Mesodermal cell (in vitro differentiated cells): ENCODE measurements around the gene MINDY2.

ENCODE experiments used
- H3K27ac ChIP-seq: 2 replicates; pipeline ENCODE4 v1.7.0; 2013; ENCODE audit warnings: mild to moderate bottlenecking, low read depth, low read length, moderate library complexity; ENCODE audit not compliant: severe bottlenecking
- H3K36me3 ChIP-seq: 2 replicates; pipeline ENCODE4 v1.7.1; 2013; ENCODE audit warnings: mild to moderate bottlenecking, low read length, moderate library complexity; ENCODE audit not compliant: control insufficient read depth, insufficient read depth
- H3K4me1 ChIP-seq: one replicate; pipeline ENCODE4 v1.7.1; 2013; ENCODE audit warnings: mild to moderate bottlenecking, low read length; ENCODE audit not compliant: insufficient read depth, control insufficient read depth, poor library complexity, severe bottlenecking
- H3K4me3 ChIP-seq: 2 replicates; pipeline ENCODE4 v1.7.0; 2013; ENCODE audit warnings: low read length, control low read depth, mild to moderate bottlenecking; ENCODE audit not compliant: insufficient read depth, poor library complexity, severe bottlenecking; ENCODE audit errors: extremely low read depth
- H3K9me3 ChIP-seq: 2 replicates; pipeline ENCODE4 v1.7.1; 2013; ENCODE audit warnings: mild to moderate bottlenecking, low read length, moderate library complexity; ENCODE audit not compliant: control insufficient read depth
- WGBS, 2 experiments: methylation state at CpG; one replicate each; pipeline ENCODE4 v1.1.5; 2013; ENCODE audit warnings: missing lambda C conversion rate in 2 of 2; ENCODE audit not compliant: insufficient coverage in 2 of 2; 5-methylcytosine and 5-hydroxymethylcytosine counted together

The MINDY2 gene

DNA sequence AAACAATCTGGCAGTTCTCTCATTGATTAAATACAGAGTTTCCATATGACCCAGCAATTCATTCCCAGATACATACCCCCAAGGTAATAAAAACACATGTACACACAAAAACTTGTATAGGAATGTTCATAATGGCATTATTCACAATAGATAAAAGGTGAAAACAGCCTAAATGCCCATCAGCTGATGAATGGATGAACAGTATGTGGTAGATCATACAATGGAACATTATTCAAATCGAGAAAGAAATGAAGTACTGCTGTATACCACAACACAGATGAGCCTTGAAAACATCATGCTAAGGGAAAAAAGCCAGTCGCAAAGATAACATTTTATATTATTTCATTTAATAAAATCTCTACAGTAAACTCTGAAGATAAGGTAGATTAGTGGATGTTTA, 91.2 kb downstream of the MINDY2 start:
- H3K9me3 ChIP-seq = no peaks in the 10 kb centered on the region
- H3K4me3 ChIP-seq = no peak overlapping the region
- no peaks in the 10 kb centered on the region for H3K4me1 ChIP-seq
- no peaks in the 10 kb centered on the region for H3K36me3 ChIP-seq
- no peak overlapping the region for H3K27ac ChIP-seq
- no CpG with 5 or more reads among the region's 2 CpGs for WGBS, 2 experiments

DNA sequence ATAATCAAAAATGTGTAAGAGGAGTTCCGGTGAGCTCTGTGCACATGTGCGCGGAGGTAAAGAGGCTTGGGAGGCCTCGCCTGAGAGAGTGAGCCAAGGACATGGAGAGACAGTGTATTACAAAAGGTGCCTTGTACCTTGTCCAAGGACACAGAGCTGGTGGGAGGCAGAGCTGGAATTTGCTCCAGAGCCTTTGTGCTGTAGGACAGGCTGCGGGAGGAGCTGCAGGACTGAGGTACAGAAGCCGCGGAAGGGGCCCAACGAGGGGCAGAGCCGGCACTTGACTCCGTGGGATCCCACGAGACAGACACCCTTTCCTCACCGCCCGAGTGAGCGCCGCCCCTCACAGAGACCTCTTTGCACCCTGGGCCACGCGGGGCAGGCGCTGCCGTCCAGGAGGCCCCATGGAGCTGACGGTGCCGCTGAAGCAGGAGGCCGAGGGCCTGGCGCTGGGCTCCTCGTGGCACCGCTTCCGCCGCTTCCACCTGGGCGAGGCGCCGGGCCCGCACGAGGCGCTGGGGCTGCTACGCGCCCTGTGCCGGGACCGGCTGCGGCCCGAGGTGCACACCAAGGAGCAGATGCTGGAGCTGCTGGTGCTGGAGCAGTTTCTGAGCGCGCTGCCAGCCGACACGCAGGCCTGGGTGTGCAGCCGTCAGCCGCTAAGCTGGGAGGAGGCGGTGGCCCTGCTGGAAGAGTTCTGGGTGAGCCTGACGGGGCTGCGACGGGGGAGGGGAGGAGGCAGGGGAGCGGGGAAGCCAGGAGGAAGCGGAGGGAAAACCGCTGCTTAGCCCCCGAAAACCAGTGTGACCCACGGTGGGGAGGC, 93.7 kb downstream of the MINDY2 start:
- H3K4me3 ChIP-seq = no peak overlapping the region
- no peak overlapping the region for H3K27ac ChIP-seq
- WGBS, 2 experiments = 84 to 90% methylated on average over 52 to 53 of the region's 54 CpGs
- no peaks in the 10 kb centered on the region for H3K9me3 ChIP-seq
- H3K36me3 ChIP-seq = no peaks in the 10 kb centered on the region
- no peaks in the 10 kb centered on the region for H3K4me1 ChIP-seq

DNA sequence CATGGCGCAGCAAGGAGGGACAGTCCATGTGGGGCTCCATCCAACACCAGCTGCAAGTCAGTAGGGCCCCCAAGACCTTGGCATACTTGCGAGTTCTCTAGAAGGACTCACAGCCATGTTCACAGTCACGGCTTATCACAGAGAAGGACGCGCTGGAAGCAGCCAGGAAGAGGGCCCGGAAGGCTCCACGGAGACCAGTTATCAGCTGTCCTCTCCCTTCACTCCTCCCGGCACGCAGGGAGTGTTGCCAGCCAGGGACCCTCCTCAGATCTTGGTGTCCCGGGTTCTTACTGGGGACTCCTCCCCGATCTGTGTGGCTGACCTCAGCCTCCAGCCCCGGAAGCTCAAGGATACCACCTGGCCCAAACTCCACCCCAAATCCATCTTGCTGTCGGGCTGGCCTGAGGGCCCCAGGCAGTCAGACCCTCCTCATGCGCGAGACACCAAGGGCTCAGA, 94.4 kb downstream of the MINDY2 start:
- H3K4me3 ChIP-seq = no peak overlapping the region
- no peaks in the 10 kb centered on the region for H3K4me1 ChIP-seq
- WGBS, 2 experiments = 89 to 96% methylated on average over 9 to 13 of the region's 15 CpGs
- H3K27ac ChIP-seq = no peak overlapping the region
- H3K36me3 ChIP-seq = no peaks in the 10 kb centered on the region
- H3K9me3 ChIP-seq = no peaks in the 10 kb centered on the region

DNA sequence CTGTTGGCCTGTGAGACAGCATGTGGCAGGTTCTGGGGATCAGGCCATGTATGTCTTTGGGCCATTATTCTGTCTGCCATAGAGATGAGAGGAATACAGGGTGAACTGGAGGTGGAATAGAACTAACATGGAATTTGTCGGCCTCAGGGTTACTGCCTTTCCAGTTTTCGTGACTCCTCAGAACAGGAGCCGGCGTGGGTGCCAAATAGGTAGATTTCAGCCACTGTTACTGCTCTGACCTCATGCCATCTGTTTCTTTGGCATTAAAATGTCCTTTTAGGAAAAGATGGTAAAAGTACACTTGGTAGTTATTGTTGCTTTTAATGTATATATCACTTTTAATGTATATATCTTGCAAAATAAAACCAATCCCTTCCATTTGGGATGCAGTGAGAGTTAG, 96.8 kb downstream of the MINDY2 start:
- no peak overlapping the region for H3K4me3 ChIP-seq
- 95 to 100% methylated on average over 4 of the region's 4 CpGs for WGBS, 2 experiments
- H3K36me3 ChIP-seq = no peaks in the 10 kb centered on the region
- H3K27ac ChIP-seq = no peak overlapping the region
- no peaks in the 10 kb centered on the region for H3K9me3 ChIP-seq
- no peaks in the 10 kb centered on the region for H3K4me1 ChIP-seq

DNA sequence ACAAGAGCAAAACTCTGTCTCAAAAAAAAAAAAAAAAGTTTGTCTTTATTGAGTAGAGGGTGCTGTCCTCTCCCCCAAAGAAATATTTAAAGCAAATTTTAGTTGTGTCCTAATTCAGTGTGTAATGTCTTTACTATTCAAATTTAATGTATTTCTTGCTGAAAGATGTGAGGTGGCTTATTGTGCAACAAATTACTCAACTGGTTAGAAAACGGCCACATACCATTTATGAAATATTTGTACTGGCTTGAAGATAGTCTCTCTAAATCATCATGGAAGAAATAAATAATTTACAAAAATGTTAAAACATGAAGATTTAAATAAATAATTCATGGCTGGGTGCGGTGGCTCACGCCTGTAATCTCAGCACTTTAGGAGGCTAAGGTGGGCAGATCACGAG, 99.3 kb downstream of the MINDY2 start:
- Histone ChIP-seq H3K4me1 (no peaks in the 10 kb centered on the region), H3K4me3 (no peak overlapping the region)

DNA sequence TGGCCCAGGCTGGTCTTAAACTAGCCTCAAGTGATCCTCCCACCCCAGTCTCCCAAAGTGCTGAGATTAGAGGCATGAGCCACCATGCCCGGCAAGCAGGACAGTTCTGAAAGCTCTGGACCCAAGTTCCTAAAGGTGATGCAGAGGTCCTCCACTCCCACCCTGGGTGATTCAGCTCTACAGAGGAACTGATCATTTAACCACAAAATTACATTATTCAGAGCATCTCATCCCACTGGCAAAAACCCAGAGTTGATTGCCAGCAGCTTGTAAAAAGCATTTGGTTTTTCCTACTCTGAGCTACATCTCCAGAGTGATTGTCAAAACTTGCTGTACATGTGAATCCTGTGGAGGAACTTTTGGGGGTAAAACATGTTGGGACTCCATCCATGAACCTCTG, 102.2 kb downstream of the MINDY2 start:
- Histone ChIP-seq H3K4me3 (no peak overlapping the region), H3K27ac (no peak overlapping the region), H3K36me3 (peaks cover 11% of the 10 kb centered on the region), H3K4me1 (no peaks in the 10 kb centered on the region), H3K9me3 (no peaks in the 10 kb centered on the region)
- WGBS, 2 experiments = 83% methylated on average over 1 of the region's 1 CpG; no CpG with 5 or more reads in 1 of the 2 experiments

More for the DNA sequence above, 99.3 kb downstream of the MINDY2 start:
- Histone ChIP-seq H3K9me3 (no peaks in the 10 kb centered on the region), H3K27ac (no peak overlapping the region), H3K36me3 (no peaks in the 10 kb centered on the region)
- WGBS, 2 experiments = 100% methylated on average over 3 of the region's 4 CpGs; no CpG with 5 or more reads in 1 of the 2 experiments

DNA sequence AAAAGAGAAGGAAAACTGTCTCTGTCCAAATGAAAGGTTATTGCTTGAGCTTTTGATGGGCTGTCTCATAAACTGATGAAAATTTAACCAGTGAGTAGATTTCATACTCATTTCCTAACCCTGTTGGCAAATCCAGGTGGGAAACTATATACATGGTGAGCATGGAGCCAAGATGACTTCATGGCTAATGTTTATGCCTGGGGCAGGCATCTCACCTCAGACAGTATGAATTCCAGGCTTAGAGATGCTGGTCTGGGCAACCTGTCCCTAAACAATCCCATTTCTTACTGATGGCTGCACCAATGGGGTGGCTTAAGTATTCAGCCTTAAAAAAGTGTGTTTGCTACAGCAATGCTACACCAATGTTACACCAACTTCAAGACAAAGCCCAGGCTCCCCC, 104.2 kb downstream of the MINDY2 start:
- Histone ChIP-seq H3K36me3 (peaks cover 32% of the 10 kb centered on the region), H3K4me3 (no peak overlapping the region), H3K27ac (no peak overlapping the region), H3K4me1 (no peaks in the 10 kb centered on the region), H3K9me3 (no peaks in the 10 kb centered on the region)

DNA sequence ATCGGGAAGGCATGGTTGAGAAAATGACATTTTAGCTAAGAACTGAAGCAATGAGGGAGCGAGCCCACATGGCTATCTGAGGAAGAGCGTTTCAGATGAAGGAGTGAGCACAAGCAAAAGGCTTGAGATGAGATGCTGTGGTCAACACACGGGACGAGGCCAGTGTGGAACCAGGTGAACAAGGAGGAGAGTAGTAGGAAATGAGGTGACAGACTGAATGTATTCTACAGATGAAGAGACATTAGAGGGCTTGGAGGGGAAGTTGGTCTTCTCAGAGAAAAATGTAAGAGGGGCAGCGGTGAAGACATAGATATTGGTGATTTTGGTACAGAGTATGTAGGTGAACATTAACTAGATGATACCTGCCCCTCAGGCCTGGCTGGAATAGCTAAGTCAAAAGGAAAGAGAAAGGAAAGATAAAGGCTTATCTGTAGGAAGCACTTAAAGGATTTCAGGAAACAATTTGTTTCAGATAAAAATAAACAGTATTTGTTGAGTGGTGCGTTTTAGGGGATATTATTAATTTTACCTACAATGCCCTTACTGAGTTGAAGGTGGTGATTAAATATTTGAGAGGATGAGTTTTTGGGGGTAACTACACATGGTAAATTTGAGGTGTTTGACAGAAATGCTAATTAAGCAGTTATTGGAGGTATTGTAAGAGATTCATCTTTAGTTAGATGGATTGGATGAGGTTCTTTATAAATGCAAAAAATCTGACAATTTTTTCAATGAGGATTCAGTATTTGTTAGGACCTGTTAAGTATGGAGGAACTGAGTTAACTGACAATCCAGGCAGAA, 105.4 kb downstream of the MINDY2 start:
- Histone ChIP-seq H3K36me3 (peaks cover 43% of the 10 kb centered on the region), H3K4me3 (no peak overlapping the region), H3K4me1 (no peaks in the 10 kb centered on the region), H3K9me3 (no peaks in the 10 kb centered on the region), H3K27ac (no peak overlapping the region)
- WGBS, 2 experiments = 97 to 98% methylated on average over 6 of the region's 7 CpGs

DNA sequence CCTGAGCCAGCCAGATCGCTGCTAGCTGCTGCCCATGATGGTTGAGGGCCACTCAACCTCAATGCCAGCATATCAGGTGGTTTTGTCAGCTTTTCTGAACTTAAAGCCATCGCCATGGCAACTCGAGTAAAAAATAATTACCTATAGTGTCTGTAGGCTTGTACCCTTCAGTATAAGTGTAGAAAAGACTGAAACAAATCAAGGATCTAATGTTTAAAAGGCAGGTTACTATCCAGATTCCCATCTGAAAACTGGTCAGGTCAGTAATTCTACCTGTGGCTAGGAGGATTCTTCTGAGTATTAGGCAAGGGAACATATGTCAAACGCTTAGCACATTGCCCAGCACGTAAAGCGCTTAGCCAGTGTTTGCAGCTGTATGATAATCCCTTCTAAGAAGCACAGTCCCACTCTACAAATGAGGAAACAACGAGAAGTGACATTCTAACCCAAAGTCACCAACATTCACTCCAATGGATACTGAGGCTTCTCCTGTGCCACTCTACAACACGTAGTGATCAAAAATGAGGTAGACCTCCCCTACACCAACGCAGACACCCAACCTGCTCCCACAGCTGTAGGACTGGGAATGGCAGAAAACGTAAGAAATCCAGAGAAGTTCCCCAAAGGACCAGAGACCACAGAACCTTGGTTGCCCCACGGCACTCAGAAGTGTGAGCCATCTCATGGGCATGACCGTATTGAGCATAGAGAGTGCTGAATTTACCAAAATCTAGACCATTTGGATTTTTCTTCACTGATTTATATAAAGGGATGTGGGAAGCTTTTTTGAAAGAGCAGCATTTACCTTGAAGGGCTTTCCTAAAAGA, 107.1 kb downstream of the MINDY2 start:
- 94 to 98% methylated on average over 9 to 10 of the region's 12 CpGs for WGBS, 2 experiments
- H3K36me3 ChIP-seq = peaks cover 60% of the 10 kb centered on the region
- H3K4me1 ChIP-seq = no peaks in the 10 kb centered on the region
- no peak overlapping the region for H3K27ac ChIP-seq
- H3K9me3 ChIP-seq = no peaks in the 10 kb centered on the region
- no peak overlapping the region for H3K4me3 ChIP-seq

DNA sequence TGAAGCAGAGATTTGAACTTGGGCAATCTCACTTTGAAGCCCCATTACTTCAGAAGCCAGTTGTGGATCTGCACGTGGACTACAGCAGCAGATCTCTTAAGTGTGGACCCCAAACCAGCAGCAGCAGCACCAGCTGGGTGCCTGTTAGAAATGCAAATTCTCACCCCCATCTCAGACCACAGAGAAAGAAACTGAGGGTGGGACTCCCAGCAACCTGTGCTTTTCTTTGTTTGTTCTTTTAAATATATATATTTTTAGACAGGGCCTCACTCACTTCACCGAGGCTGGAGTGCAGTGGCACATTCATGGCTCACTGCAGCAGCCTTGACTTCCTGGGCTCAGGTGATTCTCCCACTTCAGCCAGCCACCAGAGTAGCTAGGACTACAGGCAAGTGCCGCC, 109.2 kb downstream of the MINDY2 start:
- no peak overlapping the region for H3K4me3 ChIP-seq
- 83 to 94% methylated on average over 2 to 3 of the region's 3 CpGs for WGBS, 2 experiments
- peaks cover 81% of the 10 kb centered on the region for H3K36me3 ChIP-seq
- H3K4me1 ChIP-seq = no peaks in the 10 kb centered on the region
- no peaks in the 10 kb centered on the region for H3K9me3 ChIP-seq
- no peak overlapping the region for H3K27ac ChIP-seq
